Measurements from ENCODE around the gene ATPAF2.
"Not testable (repeated sequence)": the region's sequence is repeated elsewhere in the genome, so short reads cannot be mapped to it uniquely, and the experiment has no call there.

Gene ATPAF2

DNA sequence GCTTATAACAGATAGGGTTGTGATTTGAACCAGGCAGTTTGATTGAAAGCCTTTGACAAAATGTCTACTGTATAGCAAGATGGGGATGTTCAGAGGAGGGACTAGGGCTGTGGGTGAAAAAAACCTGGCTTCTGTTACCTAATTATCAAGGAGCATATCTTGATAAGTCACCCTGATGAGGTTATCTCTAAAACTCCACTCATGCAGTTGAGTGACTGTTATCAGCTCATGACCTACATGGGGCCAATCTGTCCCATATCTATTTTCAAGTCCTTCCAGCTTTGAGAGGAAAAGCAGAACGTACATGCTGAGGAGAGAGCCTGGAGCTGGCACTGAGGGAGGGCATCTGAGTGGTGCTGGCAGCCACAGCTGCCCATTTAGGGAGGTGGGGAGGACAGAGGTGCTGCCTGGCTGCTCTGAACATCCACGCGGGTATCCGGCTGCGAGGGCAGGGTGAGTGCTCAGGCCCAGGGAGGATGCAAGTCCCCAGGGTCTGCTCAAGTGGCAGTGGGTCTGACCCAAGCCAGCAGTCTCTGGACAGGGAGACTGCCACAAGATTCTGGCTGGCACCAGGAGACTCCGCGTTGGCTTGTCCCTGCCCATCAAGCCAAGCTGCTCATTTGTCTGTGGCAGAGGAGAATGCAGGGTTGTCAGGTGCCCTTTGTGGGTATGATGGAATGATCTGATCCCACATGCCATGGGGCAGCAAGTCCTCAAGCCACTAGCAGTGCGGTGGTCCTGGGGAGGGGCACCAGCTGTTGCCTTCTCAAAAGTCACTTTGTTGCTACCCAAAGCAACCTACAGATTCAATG lies 29.2 kb downstream of the ATPAF2 start:
- DNase-seq (ENCODE audit: low spot score): no peak

DNA sequence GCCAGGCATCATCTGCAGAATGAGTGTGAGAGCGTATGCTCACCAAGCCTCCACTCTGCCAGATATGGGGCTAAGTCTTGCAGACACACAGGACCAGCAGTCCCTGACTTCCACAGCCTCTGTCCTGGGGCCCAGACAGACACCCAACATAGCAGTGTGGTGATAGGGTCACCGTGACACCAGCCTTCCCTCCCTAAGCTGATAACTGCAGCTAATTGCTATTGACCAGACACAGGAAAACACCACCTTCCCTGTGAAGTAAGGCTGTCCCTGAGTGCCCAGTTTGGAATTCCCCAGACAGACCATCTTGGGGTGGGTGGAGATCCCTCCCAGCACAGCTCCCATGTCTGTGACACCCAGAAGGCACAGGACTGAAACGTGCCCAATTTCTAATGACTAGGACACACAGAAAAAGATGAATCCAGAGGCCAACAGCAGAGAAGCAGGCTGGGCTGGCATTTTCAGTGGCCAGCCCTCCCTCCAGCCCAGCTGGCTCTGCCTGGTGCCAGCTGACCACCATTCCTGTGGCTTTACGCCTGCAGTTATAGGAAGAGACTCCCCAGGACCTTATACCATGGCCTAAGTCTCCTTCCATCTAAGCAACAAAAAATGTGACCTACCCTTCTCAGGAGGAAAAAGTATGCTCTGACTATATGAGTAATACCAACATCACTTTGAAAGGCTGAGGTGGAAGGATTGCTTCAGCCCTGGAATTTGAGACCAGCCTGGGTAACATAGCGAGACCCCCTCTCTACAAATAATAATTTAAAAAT lies 30.3 kb downstream of the ATPAF2 start:
- no peak for DNase-seq (ENCODE audit: low spot score)

DNA sequence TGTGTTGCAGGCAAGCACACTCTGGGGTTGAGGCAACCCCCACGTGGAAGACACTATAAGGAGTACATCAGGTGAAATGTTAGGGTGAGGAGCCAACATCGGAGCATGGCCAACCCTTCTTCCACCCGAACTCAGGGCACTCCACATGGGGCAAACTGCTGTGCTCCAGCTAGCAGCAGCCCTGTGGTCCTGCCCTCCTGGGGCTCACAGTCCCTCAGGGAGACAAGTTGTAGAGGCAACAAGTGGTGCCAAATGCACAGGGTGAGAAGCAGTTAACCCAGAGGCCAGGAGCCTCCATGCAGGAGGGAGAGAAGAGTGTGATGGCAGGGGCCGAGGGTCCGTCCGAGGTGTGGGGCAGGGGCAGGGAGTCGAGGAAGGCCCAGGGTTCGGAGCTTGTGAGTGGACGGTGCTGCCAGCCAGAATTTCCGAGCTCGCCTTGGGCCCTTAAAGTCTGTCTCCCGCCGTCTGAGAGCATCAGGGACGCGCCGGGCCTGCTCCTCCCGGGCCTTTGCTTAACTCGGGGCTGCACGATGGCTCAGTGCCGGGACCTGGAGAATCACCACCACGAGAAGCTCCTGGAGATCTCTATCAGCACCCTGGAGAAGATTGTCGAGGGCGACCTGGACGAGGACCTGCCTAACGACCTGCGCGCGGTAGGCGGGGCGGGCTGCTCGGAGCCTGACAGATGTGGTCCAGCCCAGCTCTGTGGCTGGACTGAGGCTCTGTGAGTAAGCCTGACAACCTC lies 32.3 kb downstream of the ATPAF2 start:
- DNase-seq (ENCODE audit: low spot score): no peak

DNA sequence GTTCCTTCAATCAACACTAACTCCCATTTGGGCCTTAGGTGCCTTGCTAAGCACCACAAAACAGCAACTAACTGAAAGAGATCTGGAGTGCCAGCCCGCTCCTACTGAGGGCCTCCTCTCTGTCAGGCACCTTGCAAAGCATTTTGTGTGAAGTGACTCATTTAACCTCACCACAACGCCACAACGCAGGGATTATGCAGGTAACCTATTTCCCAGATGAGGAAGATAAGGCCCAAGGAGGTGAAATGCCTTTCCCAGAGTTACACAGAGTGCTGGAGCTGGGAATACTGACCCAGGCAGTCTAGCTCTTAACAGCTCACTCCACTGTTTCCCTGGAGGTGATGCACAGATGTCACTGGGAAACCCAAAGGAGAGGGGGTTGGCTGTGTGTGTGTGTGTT lies 33.5 kb downstream of the ATPAF2 start:
- no peak for DNase-seq (ENCODE audit: low spot score)

DNA sequence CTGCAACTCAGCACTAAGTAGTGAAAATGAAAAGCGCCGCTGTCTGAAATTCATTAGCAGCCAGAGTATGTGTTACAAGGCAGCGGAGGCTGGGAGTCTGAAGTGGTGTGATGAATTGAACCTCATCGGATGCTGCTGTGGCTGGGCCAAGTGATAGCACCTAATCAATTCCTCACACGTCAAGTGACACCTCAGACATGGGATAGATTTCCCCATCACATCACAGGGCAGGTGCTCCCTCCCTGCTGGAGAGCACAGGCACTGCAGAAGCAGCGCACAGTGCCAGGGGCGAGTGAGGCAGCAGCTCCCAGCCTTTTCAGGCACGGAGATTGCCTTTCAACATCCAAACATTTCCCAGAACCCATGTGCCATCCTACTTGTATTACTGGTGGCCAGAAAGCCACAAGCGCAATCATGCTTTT lies 34.1 kb downstream of the ATPAF2 start:
- DNase-seq (ENCODE audit: low spot score): no peak

DNA sequence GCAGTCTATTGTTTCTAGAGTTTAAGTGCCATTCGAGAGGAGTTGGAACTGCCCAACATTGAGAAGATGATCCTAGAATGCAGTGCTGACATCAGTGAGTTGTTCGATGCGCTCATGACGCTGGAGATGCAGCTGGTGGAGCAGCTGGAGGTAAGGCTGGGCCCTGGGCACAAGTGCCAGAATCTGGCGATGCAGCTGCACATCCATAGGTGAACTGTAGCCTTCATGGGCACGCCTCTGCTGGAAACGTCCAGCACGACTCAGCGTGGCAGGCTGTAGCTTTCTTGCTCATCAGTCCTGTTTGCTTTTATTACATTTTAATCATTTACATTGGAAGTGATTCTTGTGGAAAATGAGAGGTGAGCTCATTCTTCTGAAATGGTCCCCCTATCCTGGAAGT lies 34.6 kb downstream of the ATPAF2 start:
- no peak for DNase-seq (ENCODE audit: low spot score)

DNA sequence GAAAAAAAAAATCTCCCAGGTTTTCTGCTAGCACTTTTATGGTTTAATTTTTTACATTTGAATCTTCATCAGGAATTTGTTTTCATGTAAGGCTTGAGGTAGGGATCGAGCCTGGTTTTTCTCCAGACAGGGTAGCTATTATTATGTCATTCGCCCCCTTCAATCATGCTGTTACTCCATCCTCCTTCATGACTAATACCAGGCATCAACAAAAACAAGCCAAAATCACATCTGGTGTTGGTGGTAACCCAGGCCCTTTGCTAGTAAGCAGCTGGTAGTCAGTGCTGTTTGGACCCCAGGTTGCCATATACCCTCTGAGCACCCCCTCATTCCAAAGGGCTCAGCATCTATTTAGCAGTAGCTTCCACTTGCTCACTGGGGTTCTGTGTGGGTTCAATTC lies 36.8 kb downstream of the ATPAF2 start:
- DNase-seq (ENCODE audit: low spot score): no peak

DNA sequence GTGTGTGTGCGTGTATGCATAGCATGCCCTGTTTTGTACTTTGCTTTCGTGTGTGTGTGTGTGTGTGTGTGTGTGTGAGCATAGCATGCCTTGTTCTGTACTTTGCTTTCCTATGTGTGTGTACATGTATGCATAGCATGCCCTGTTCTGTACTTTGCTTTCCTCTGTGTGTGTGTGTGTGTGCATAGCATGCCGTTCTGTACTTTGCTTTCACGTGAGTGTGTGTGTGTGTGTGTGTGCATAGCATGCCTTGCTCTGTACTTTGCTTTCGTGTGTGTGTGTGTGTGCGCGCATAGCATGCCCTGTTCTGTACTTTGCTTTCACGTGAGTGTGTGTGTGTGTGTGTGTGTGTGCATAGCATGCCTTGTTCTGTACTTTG lies 38.9 kb downstream of the ATPAF2 start:
- DNase-seq (ENCODE audit: low spot score): no peak

DNA sequence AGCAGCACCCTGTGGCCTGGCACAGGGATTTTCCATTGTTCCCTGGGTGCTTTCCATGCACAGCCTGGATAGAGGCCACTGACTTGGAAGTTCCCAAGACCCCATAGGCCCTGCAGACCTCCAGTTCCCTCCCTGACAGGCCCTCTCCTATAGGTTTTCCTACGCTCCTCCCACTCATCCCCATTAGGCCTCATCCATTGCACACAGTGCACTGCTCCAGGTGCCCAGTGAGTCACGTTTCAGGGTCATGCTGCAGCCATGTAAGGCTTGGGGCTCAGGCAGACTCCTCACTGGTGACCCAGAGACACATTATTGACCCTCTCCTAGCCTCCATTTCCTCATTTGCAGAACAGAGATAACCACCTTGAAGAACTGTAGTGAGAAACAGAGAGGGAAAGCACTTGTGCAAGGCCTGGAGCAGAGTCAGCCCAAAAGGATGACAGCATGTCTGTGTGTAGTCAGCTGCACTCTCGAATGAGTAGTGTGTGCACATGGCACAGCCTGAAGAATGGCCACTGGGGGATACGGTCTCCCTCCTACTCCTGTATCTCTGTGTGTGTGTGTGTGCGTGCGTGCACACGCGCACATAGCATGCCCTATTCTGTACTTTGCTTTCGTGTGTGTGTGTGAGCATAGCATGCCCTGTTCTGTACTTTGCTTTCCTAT lies 39.5 kb downstream of the ATPAF2 start:
- DNase-seq (ENCODE audit: low spot score): no peak

DNA sequence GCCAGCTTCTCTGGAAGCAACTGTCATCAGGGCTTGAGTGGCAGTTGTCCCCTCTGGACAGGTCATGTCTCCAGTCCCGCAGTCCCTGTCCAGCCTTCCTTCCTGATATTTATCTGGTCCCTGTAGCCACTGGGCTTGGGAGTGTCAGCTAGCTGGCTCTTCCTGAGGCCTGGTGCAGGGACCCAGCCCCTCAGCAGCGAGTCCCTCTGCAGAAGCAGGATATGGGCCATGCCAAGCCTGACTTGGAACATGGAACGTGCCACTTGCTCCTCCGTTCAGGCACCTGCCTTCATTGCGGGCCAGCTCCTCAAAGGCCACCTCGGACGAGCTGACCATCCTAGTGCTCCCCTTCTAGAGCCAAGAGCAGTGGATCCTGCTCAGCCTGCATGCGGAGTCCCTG lies 40.0 kb downstream of the ATPAF2 start:
- no peak for DNase-seq (ENCODE audit: low spot score)

DNA sequence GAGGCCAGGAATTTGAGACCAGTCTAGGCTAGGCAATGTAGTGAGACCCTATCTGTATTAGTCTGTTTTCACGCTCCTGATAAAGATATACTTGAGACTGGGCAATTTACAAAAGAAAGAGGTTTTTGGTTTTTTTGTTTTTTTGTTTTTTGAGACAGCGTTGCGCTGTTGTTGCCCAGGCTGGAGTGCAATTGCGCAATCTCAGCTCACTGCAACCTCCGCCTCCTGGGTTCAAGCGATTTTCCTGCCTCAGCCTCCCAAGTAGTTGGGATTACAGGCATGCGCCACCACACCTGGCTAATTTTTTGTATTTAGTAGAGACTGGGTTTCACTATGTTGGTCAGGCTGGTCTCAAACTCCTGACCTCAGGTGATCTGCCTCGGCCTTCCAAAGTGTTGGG lies 43.1 kb downstream of the ATPAF2 start:
- not testable (repeated sequence) for DNase-seq (ENCODE audit: low spot score)

DNA sequence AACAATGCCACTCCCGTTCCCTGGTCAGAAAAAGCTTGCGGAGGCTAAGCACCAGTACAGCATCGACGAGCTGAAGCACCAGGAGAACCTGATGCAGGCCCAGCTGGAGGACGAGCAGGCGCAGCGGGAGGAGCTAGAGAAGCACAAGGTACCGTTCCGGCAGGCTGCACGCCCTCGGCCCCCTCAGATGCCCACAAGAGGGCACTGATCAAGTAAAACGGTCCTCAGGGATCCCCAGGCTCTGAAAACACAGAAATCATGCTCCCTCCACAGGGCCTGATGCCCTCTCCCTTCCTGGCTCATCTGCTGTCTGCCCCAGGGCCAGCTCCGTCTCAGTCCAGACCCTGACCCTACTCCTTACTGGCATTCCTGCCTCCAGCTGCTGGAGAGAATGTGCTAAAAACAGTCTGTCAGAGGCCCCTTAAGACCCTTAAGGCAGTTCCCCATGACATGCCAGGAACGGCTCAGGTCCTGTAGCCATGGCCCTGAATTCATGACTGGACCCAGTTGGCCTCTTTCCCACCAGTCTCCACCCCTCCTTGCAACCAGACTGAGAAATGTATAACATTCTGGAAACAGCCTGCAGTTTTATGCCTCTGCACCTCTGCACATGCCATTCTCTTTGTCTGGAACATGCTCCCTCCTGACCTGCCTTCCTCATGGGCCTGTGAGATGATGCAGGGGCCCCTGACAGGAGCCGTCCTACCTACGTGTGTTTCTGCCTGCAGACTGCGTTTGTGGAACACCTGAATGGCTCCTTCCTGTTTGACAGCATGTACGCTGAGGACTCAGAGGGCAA lies 44.5 kb downstream of the ATPAF2 start:
- no peak for DNase-seq (ENCODE audit: low spot score)

DNA sequence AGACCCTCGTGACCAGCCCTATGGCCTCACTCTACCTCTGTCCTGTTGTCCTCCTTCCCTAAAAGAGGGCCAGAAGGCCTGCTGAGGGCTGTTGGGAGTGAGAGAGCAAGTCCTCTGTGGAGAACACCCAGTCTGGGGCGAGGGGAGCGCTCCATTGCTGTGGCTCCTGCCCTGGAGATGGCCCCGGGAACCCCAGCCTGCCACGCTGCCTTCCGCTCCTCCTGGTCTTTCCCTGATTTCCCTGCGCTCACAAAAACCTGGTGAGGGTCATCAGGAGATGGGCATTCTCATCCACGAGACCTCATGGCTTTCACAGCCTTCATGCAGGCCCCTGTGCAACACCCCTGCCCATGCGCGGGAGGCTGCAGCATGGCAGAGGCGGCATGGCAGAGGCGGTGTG lies 45.1 kb downstream of the ATPAF2 start:
- no peak for DNase-seq (ENCODE audit: low spot score)

DNA sequence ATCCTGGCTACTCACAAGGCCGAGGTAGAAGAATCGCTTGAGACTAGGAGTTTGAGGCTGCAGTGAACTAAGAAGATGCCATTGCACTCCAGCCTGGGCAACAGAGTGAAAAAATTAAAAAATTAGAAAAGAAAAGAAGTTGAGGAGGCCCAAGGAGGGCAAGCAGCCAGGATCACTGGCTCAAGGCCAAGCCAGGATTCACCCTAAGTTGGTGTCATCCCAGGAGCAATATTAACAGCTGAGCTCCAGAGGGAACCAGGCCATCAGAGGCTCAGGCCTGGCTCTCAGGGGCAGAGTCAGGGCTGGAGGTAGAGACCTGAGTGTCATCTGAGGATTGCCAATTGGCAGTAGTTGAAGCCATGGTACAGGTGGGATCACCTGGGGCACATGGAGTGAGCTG lies 45.6 kb downstream of the ATPAF2 start:
- DNase-seq (ENCODE audit: low spot score): no peak

DNA sequence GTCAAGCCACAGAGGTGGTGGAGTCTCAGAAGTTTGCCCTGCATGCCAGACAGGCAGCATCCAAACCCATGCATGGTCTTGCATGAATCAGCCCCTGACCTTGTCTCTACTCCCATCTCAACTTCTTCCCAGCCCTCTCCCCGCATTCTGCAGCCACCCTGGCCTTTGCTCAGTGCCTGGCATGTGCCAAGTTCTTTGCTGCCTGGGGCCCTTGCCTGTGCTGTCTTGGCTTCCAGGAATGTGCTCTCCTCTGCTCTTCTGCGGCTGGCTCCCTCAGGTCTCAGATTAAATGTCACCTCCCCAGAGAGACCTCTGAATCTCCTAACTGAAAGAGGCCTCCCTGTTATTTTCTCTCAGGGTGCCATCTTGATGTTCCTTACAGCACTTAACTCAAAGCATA lies 48.7 kb downstream of the ATPAF2 start:
- DNase-seq (ENCODE audit: low spot score): no peak

DNA sequence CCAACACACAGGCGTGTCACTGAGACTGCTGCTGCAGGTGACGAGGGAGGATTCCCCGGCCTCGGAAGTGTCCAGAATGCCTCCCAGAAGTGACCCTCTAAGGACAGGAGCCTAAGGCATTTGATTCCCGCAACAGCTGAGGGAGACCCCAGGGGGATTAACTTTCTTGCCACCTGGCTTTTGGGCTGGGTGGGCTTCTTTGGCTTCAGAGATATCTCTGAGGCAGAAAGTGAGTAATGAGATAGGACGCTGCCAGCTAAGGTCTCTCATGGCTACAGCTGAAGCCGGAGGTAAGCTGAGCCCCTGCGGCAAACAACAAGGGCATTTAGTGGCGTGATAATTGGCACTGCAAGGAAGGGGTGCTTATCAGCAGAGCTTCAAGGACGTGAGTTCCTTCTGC lies 49.4 kb downstream of the ATPAF2 start:
- no peak for DNase-seq (ENCODE audit: low spot score)

DNA sequence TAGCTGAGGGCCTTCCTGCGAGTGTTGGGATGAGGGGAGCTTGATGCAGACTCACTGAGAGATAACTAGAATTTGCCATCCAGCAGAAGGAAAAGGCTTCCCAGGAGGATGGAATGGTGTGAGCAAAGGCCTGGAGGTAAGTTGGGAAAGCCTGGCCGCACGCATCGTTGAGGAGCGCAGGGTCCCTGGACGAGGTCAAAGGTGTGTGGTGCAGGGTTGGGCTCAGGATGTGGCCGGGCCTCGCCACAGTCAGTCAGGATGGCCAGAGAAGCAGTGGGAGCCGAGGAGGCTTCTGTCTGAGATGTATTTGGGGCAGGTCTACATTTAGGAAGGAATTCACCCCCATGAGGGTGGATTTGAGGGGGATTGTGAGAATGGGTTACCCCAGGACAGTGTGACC lies 49.9 kb downstream of the ATPAF2 start:
- no peak for DNase-seq (ENCODE audit: low spot score)

DNA sequence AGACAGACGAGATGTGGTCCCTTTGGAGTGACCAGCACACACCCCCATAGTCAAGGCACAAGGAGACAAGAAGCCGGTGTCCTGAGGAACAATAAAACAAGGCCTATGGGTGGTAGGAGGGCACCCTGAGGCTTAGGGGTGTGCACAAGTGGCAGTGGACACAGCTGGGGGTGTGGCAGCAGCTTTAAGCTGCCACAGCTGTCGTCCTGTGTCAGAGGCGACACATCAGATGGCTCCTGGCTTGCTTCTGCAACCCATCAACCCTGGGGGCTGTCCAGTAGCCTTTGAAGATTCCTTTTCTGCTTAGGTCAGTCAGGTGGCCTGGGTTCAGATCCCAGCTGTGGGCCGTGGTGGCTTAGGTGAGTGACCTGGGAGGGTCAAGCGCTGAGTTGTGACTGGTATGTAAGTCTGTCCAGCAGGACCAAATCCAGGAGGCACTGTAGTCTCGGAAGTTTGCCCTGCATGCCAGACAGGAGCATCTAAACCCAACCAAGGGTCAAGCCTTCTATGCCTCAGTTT lies 50.5 kb downstream of the ATPAF2 start:
- no peak for DNase-seq (ENCODE audit: low spot score)

DNA sequence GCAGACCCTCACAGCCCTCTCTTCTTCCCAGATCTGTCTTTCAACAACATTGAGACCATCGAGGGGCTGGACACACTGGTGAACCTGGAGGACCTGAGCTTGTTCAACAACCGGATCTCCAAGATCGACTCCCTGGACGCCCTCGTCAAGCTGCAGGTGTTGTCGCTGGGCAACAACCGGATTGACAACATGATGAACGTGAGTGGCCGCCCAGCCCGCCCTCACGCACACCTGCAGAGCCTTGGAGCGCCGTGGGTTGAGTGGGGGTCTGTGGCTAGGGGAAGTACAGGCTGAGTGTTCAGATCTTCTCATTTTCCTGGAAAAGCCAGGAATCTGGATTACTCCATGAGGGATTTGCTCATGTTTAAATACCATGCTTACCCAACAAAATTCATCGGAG lies 51.1 kb downstream of the ATPAF2 start:
- DNase-seq (ENCODE audit: low spot score): no peak

DNA sequence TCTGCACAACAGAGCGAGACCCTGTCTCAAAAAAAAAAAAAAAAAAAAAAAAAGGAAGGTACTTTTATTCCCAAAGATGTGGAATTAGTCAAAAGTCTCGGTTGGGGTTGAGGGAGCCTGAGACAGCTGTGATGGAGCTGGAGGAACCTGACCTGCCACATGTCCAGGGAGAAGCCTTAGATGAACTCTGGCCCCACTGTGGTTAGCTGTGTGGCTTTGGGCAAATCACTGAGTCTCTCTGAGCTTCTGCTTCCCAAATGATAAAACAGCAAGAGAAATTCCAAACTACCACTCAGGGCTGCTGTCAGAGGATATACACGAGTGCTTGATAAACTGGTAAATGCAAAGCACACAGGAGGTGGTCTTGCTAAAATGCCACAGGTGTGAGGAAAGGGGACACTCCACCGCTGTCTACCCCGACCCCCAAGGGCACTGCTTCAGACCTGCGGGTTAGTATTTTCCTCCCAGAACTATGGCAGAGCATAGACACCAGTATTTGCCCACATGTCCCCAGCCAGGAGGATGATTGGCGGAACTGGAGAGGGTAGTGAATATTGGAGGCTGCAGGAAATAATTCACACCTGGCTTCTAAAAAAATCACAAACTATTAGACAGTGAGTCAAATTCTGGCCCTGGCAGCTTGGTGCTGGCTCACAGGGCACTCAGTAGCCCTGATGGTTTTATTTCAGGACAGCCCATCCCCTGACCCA lies 51.6 kb downstream of the ATPAF2 start:
- DNase-seq (ENCODE audit: low spot score): no peak

DNA sequence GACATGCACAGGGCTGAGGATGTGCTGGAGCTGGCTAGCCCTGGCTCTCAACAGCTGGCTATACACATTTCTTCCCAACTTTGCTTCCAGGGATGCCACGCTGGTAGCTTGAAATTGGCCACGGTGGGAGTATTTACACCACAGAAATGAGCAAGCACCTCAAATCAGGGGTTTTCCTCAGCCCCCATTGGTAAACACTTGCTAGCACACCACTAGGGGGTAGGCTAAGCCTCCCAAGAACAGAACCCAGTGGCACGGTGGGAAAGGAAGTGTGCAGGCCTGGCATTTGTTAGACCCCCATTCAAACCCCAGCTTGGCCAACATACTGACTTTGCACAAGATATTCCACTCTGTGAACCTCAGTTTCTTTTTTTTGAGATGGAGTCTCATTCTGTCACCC lies 53.4 kb downstream of the ATPAF2 start:
- no peak for DNase-seq (ENCODE audit: low spot score)

Measured in globus pallidus (tissue), 1 donor.